Measurements from ENCODE around the gene HUNK. TPM values are rescaled to one million over a fixed set of nuclear protein-coding genes. Genes with fewer than 3 reads are reported as not detected.
"Not testable (repeated sequence)": the region's sequence is repeated elsewhere in the genome, so short reads cannot be mapped to it uniquely, and the experiment has no call there.

The HUNK gene
- total RNA-seq, 1 experiment from 2014 or later: not detected

GRCh38 chr21:31945546-31945945, 72.7 kb downstream of the HUNK start:
- Mint-ChIP-seq H3K27ac (ENCODE audit: low read depth, unreplicated experiment) (no peak overlapping the region), H3K27me3 (ENCODE audit: insufficient read depth, unreplicated experiment) (peaks cover 85% of the 10 kb centered on the region), H3K36me3 (ENCODE audit: insufficient read depth, unreplicated experiment) (no peaks in the 10 kb centered on the region), H3K4me1 (ENCODE audit: insufficient read depth, unreplicated experiment) (no peaks in the 10 kb centered on the region), H3K4me3 (ENCODE audit: unreplicated experiment) (no peak overlapping the region), H3K9me3 (ENCODE audit: unreplicated experiment) (no peaks in the 10 kb centered on the region)
- intact Hi-C loops (cut with micrococcal nuclease): no loop called here
- CTCF ChIA-PET: interaction anchor here (1.0 to 2.0 kb wide), 2 partner anchors 17 to 79 kb away, joined by 3 to 5 read pairs; no protein-coding TSS in a partner anchor
- BruUV-seq (replicated peaks): no TSS peak
- POLR2A ChIA-PET: interaction anchor here (0.6 kb wide), 1 partner anchor 10 kb away, joined by 4 read pairs; no protein-coding TSS in a partner anchor
- DNase-seq (ENCODE audit: unreplicated experiment): no peak
- TF ChIP-seq CTCF (IDR thresholded peaks at IDR 0.05; ENCODE audit: unreplicated experiment): no peak

- peaks cover 85% of the 10 kb centered on the region for H3K27me3 Mint-ChIP-seq (ENCODE audit: insufficient read depth, unreplicated experiment)
- DNase-seq (ENCODE audit: unreplicated experiment): no peak
- ChIA-PET POLR2A (no interaction called here), CTCF (interaction anchor here (0.6 to 2.0 kb wide), 4 partner anchors 18 to 170 kb away, joined by 3 to 5 read pairs (median 3); no protein-coding TSS in a partner anchor)
- TF ChIP-seq CTCF (IDR thresholded peaks at IDR 0.05; ENCODE audit: unreplicated experiment): no peak
- no peaks in the 10 kb centered on the region for H3K9me3 Mint-ChIP-seq (ENCODE audit: unreplicated experiment)
- BruUV-seq (replicated peaks): no TSS peak
- intact Hi-C loops (cut with micrococcal nuclease): no loop called here
- H3K4me1 Mint-ChIP-seq (ENCODE audit: insufficient read depth, unreplicated experiment): no peaks in the 10 kb centered on the region
- H3K36me3 Mint-ChIP-seq (ENCODE audit: insufficient read depth, unreplicated experiment): no peaks in the 10 kb centered on the region
- H3K4me3 Mint-ChIP-seq (ENCODE audit: unreplicated experiment): no peak overlapping the region
- H3K27ac Mint-ChIP-seq (ENCODE audit: low read depth, unreplicated experiment): no peak overlapping the region
Observed at GRCh38 chr21:31946231-31946630, 73.4 kb downstream of the HUNK start.

- BruUV-seq (replicated peaks); H3K4me1 Mint-ChIP-seq (ENCODE audit: insufficient read depth, unreplicated experiment); H3K27ac Mint-ChIP-seq (ENCODE audit: low read depth, unreplicated experiment); H3K36me3 Mint-ChIP-seq (ENCODE audit: insufficient read depth, unreplicated experiment); intact Hi-C loops (cut with micrococcal nuclease); DNase-seq (ENCODE audit: unreplicated experiment); H3K4me3 Mint-ChIP-seq (ENCODE audit: unreplicated experiment); H3K9me3 Mint-ChIP-seq (ENCODE audit: unreplicated experiment): not testable (repeated sequence)
- H3K27me3 Mint-ChIP-seq (ENCODE audit: insufficient read depth, unreplicated experiment): peaks cover 82% of the 10 kb centered on the region
- CTCF ChIA-PET: interaction anchor here (0.6 to 2.0 kb wide), 3 partner anchors 71 to 171 kb away, joined by 3 to 5 read pairs (median 3); no protein-coding TSS in a partner anchor
- POLR2A ChIA-PET: interaction anchor here (0.9 kb wide), 1 partner anchor 18 kb away, joined by 3 read pairs; no protein-coding TSS in a partner anchor
Observed at GRCh38 chr21:31946876-31947550, 74.2 kb downstream of the HUNK start.

- intact Hi-C loops (cut with micrococcal nuclease): no loop called here
- Mint-ChIP-seq H3K27me3 (ENCODE audit: insufficient read depth, unreplicated experiment) (peaks cover 78% of the 10 kb centered on the region), H3K9me3 (ENCODE audit: unreplicated experiment) (no peaks in the 10 kb centered on the region), H3K4me1 (ENCODE audit: insufficient read depth, unreplicated experiment) (no peaks in the 10 kb centered on the region), H3K36me3 (ENCODE audit: insufficient read depth, unreplicated experiment) (no peaks in the 10 kb centered on the region), H3K27ac (ENCODE audit: low read depth, unreplicated experiment) (no peak overlapping the region), H3K4me3 (ENCODE audit: unreplicated experiment) (no peak overlapping the region)
- POLR2A ChIA-PET: interaction anchor here (0.7 kb wide), 1 partner anchor 65 kb away, joined by 4 read pairs; no protein-coding TSS in a partner anchor
- DNase-seq (ENCODE audit: unreplicated experiment): no peak
- BruUV-seq (replicated peaks): no TSS peak
- TF ChIP-seq CTCF (IDR thresholded peaks at IDR 0.05; ENCODE audit: unreplicated experiment): no peak
- CTCF ChIA-PET: no interaction called here
Observed at GRCh38 chr21:31948676-31949075, 75.9 kb downstream of the HUNK start.
